Measurements from ENCODE around the gene CAMSAP1.

Gene CAMSAP1

DNA sequence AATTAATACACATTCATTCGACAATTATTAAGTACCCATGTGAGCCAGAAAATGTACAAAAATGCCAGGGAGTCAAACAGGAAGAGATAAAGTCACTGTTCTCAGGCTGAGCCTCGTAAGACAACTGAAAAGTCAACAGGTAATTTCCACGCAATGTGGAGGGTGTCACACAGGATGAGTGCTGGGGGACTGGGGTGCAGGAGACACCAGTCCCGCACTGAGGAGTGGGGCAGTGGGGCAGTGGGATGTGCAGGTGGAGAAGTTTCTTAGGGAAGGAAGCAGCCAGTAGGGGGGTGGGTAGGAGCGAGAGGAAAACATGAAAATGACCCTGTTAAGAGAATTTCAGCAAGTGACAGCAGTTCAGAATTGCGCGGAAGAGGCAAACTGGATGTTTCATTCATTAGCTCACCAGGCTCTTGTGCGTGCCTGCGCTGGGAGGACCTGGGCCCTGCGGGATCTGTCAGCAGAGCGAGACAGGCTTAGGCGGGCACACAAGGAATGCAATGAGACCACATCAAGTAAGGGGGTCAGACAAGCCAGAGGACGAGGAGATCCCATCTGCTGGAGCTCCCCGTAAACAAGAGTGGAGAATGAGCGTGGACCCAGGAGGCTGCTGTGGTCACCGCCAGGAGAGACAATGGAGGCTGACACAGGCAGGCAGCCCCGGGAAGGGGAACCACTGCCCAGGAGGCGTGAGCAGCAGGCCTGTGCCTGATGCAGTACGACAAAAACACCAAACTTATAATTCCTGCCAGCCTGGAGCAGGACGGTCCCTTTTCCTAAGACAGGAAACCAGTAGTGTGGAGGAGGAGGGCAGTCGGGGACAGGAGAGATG lies 21.0 kb downstream of the CAMSAP1 start:
- H2AFZ ChIP-seq (ENCODE audit: low read depth, low read length) = no peak overlapping the region
- H3K4me2 ChIP-seq (ENCODE audit: low read length) = no peak overlapping the region
- no peaks in the 10 kb centered on the region for H3K36me3 ChIP-seq (replicated peaks; ENCODE audit: low read depth, low read length)
- H3K27me3 ChIP-seq (ENCODE audit: low read depth, low read length) = no peaks in the 10 kb centered on the region
- H3K4me1 ChIP-seq (ENCODE audit: low read length) = peaks cover 16% of the 10 kb centered on the region
- H4K20me1 ChIP-seq (ENCODE audit: insufficient read depth, low read length) = peaks cover 21% of the 10 kb centered on the region
- no peaks in the 10 kb centered on the region for H3K9me3 ChIP-seq (ENCODE audit: insufficient read depth, low read length)
- peaks cover 34% of the 10 kb centered on the region for H3K79me2 ChIP-seq (ENCODE audit: low read length)
- no peak for TF ChIP-seq EZH2phosphoT487 (IDR thresholded peaks at IDR 0.05; ENCODE audit: low read depth)
- TF ChIP-seq, protein P1, sequence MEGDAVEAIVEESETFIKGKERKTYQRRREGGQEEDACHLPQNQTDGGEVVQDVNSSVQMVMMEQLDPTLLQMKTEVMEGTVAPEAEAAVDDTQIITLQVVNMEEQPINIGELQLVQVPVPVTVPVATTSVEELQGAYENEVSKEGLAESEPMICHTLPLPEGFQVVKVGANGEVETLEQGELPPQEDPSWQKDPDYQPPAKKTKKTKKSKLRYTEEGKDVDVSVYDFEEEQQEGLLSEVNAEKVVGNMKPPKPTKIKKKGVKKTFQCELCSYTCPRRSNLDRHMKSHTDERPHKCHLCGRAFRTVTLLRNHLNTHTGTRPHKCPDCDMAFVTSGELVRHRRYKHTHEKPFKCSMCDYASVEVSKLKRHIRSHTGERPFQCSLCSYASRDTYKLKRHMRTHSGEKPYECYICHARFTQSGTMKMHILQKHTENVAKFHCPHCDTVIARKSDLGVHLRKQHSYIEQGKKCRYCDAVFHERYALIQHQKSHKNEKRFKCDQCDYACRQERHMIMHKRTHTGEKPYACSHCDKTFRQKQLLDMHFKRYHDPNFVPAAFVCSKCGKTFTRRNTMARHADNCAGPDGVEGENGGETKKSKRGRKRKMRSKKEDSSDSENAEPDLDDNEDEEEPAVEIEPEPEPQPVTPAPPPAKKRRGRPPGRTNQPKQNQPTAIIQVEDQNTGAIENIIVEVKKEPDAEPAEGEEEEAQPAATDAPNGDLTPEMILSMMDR (IDR thresholded peaks at IDR 0.05; ENCODE audit: low read depth, low read length) = no peak
- no peak overlapping the region for H3K9ac ChIP-seq (ENCODE audit: low read length)
- H3K4me3 ChIP-seq (ENCODE audit: low read length) = no peak overlapping the region
- no peak overlapping the region for H3K27ac ChIP-seq (ENCODE audit: low read length)

DNA sequence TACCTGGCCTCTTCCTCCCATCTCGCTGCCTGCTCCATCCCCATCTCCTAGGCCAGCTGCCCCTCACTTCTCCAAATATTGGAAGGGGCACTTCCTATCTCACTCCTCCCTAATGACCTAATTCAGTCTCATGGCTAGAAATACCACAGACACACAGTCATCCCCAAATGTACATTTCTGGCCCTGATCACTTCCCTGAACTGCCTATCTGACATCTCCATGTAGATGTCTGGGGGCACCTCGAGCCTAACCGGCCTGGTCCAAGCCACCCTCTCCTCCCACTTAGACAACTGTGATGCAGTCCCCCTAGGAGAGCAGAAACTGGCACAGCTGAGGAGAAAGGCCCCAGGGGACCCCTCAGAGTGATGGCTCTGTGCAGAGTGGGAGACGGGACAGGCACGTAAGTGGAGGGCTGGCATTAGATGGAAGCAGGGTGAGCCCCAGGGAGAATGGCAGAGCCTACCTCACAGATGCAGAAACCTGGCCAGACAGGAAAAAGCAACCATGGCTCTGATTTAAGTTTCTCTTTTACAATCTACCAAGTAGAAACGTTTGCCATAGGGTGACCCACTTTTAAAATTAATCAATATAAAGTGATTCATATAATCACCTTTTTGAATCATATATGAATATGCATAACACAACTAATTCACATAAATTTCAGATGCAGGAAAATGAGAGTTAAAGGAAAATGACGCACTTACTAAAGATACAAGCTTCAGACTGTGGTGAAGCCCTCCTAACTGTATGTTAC lies 22.1 kb downstream of the CAMSAP1 start:
- no peaks in the 10 kb centered on the region for H3K36me3 ChIP-seq (replicated peaks; ENCODE audit: low read depth, low read length)
- no peak overlapping the region for H3K4me3 ChIP-seq (ENCODE audit: low read length)
- H2AFZ ChIP-seq (ENCODE audit: low read depth, low read length) = no peak overlapping the region
- H3K27me3 ChIP-seq (ENCODE audit: low read depth, low read length) = no peaks in the 10 kb centered on the region
- no peak overlapping the region for H3K27ac ChIP-seq (ENCODE audit: low read length)
- no peaks in the 10 kb centered on the region for H3K9me3 ChIP-seq (ENCODE audit: insufficient read depth, low read length)
- peaks cover 16% of the 10 kb centered on the region for H3K4me1 ChIP-seq (ENCODE audit: low read length)
- H3K4me2 ChIP-seq (ENCODE audit: low read length) = no peak overlapping the region
- H3K79me2 ChIP-seq (ENCODE audit: low read length) = peaks cover 31% of the 10 kb centered on the region
- no peak for TF ChIP-seq EZH2phosphoT487 (IDR thresholded peaks at IDR 0.05; ENCODE audit: low read depth)
- TF ChIP-seq, protein P1 (IDR thresholded peaks at IDR 0.05; ENCODE audit: low read depth, low read length) = no peak
- H3K9ac ChIP-seq (ENCODE audit: low read length) = no peak overlapping the region
- peaks cover 21% of the 10 kb centered on the region for H4K20me1 ChIP-seq (ENCODE audit: insufficient read depth, low read length)

DNA sequence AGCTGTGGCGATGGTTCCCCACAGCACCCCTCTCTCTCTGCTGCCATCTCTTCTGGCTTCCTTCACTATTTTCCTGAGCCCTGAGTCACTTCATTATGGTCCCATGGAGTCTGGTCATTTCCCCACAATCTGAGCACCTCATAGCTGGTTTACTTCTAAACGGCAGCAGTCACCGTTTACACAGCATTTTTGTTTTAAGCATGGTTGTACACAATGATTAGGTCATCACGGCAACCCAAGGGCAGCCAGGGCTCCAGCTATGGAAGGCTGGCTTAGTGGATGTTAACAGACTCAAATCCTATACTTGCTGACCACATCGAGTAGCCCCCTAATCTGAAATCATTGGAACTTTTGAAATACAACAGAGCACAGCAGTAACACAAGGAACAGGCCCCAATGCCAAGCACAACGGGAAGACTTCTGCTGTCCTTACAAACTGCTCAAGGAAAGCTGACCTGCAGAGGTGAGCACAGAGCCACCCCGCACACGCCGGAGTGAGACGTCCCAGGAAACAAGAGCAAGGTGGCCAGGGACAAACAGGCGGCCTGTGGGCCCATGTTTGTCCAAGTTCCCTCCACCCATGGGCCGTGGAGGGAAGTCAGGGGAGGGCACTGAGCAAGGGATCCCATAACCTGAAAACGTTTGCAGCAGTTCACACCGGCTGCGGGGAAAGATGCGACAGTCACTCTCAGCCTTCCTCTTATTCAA lies 22.9 kb downstream of the CAMSAP1 start:
- H4K20me1 ChIP-seq (ENCODE audit: insufficient read depth, low read length) = peaks cover 21% of the 10 kb centered on the region
- peaks cover 31% of the 10 kb centered on the region for H3K79me2 ChIP-seq (ENCODE audit: low read length)
- no peaks in the 10 kb centered on the region for H3K9me3 ChIP-seq (ENCODE audit: insufficient read depth, low read length)
- H2AFZ ChIP-seq (ENCODE audit: low read depth, low read length) = no peak overlapping the region
- no peaks in the 10 kb centered on the region for H3K36me3 ChIP-seq (replicated peaks; ENCODE audit: low read depth, low read length)
- peaks cover 16% of the 10 kb centered on the region for H3K4me1 ChIP-seq (ENCODE audit: low read length)
- H3K27ac ChIP-seq (ENCODE audit: low read length) = no peak overlapping the region
- H3K27me3 ChIP-seq (ENCODE audit: low read depth, low read length) = no peaks in the 10 kb centered on the region
- no peak overlapping the region for H3K4me3 ChIP-seq (ENCODE audit: low read length)
- no peak for TF ChIP-seq EZH2phosphoT487 (IDR thresholded peaks at IDR 0.05; ENCODE audit: low read depth)
- TF ChIP-seq, protein P1 (IDR thresholded peaks at IDR 0.05; ENCODE audit: low read depth, low read length) = no peak
- H3K4me2 ChIP-seq (ENCODE audit: low read length) = no peak overlapping the region
- no peak overlapping the region for H3K9ac ChIP-seq (ENCODE audit: low read length)

All from OCI-LY3 (cell line).